Duodenal mucosa (tissue), 2 donors: ENCODE measurements around the gene RELA.
"Not testable (repeated sequence)": the region's sequence is repeated elsewhere in the genome, so short reads cannot be mapped to it uniquely, and the experiment has no call there.

Experiments used
- H3K27ac ChIP-seq: one replicate; pipeline ENCODE4 v1.7.0; 2013; ENCODE audit warnings: low read depth, low read length
- H3K27me3 ChIP-seq, 2 donors: one replicate each; pipeline ENCODE4 v1.7.0; 2013; ENCODE audit warnings: low read length in 2 of 2, control low read depth in 1 of 2; ENCODE audit not compliant: insufficient read depth in 2 of 2, control insufficient read depth in 1 of 2
- H3K36me3 ChIP-seq, 2 donors: one replicate each; pipeline ENCODE4 v1.7.0; 2013; ENCODE audit warnings: low read length in 2 of 2, control low read depth in 1 of 2; ENCODE audit not compliant: insufficient read depth in 2 of 2, control insufficient read depth in 1 of 2
- H3K4me1 ChIP-seq, 2 donors: one replicate each; pipeline ENCODE4 v1.7.0; 2013; ENCODE audit warnings: low read length in 2 of 2, control low read depth in 1 of 2; ENCODE audit not compliant: insufficient read depth in 2 of 2, control insufficient read depth in 1 of 2
- H3K4me3 ChIP-seq, 2 donors: one replicate each; pipeline ENCODE4 v1.7.0; 2013; ENCODE audit warnings: low read length in 2 of 2, low read depth in 1 of 2
- H3K9ac ChIP-seq, 2 donors: one replicate each; pipeline ENCODE4 v1.7.0; 2013; ENCODE audit warnings: low read length in 2 of 2, low read depth in 1 of 2
- H3K9me3 ChIP-seq, 2 donors: one replicate each; pipeline ENCODE4 v1.7.0; 2013; ENCODE audit warnings: low read length in 2 of 2, control low read depth in 1 of 2; ENCODE audit not compliant: control insufficient read depth in 1 of 2

Gene RELA

GRCh38 chr11:65672180-65672860 lies 9.6 kb upstream of the RELA start:
- H3K27ac ChIP-seq, result no peak overlapping the region
- H3K4me3 ChIP-seq, result no peak overlapping the region
- H3K36me3 ChIP-seq, result no peaks in the 10 kb centered on the region
- H3K4me1 ChIP-seq, result no peaks in the 10 kb centered on the region
- H3K9me3 ChIP-seq, result no peaks in the 10 kb centered on the region
- H3K27me3 ChIP-seq, result no peaks in the 10 kb centered on the region
- H3K9ac ChIP-seq, result no peak overlapping the region

GRCh38 chr11:65663639-65664200 lies 1.0 kb upstream of the RELA start:
- Histone ChIP-seq H3K9me3 (no peaks in the 10 kb centered on the region), H3K4me3 (peak overlapping the region; percentile 79 to 88), H3K4me1 (peaks cover 9 to 23% of the 10 kb centered on the region in 2 donors), H3K36me3 (peaks cover 18 to 21% of the 10 kb centered on the region in 2 donors), H3K27me3 (no peaks in the 10 kb centered on the region), H3K9ac (peak overlapping the region; percentile 82 to 93), H3K27ac (peak overlapping the region; percentile 96)

GRCh38 chr11:65662247-65662798 lies 393 bp downstream of the RELA start:
- H3K36me3 ChIP-seq, result peaks cover 32 to 35% of the 10 kb centered on the region in 2 donors
- no peaks in the 10 kb centered on the region for H3K9me3 ChIP-seq
- H3K27ac ChIP-seq, result peak overlapping the region; percentile 96
- H3K27me3 ChIP-seq, result no peaks in the 10 kb centered on the region
- H3K4me1 ChIP-seq, result peaks cover 9 to 23% of the 10 kb centered on the region in 2 donors
- peak overlapping the region; percentile 89 to 92 for H3K9ac ChIP-seq
- H3K4me3 ChIP-seq, result peak overlapping the region; percentile 88 to 97

- Histone ChIP-seq H3K4me1 (peaks cover 9 to 23% of the 10 kb centered on the region in 2 donors), H3K4me3 (peak overlapping the region; percentile 88 to 97), H3K27ac (peak overlapping the region; percentile 96), H3K9me3 (no peaks in the 10 kb centered on the region), H3K36me3 (peaks cover 38 to 41% of the 10 kb centered on the region in 2 donors), H3K27me3 (no peaks in the 10 kb centered on the region), H3K9ac (peak overlapping the region; percentile 89 to 92)
Observed at GRCh38 chr11:65661599-65662246, 993 bp downstream of the RELA start.

- Histone ChIP-seq H3K4me1 (peaks cover 9 to 23% of the 10 kb centered on the region in 2 donors), H3K9ac (peak overlapping the region in 1 of 2 donors; percentile 89), H3K36me3 (peaks cover 46% of the 10 kb centered on the region in 2 donors)
- not testable (repeated sequence) for H3K4me3 ChIP-seq, H3K27ac ChIP-seq, H3K9me3 ChIP-seq, H3K27me3 ChIP-seq
Observed at GRCh38 chr11:65660908-65661307, 1.8 kb downstream of the RELA start.

- peaks cover 55% of the 10 kb centered on the region in 2 donors for H3K36me3 ChIP-seq
- no peak overlapping the region for H3K27ac ChIP-seq
Observed at GRCh38 chr11:65660038-65660437, 2.7 kb downstream of the RELA start.

GRCh38 chr11:65658174-65659021 lies 4.3 kb downstream of the RELA start:
- H3K27me3 ChIP-seq, result no peaks in the 10 kb centered on the region
- no peak overlapping the region for H3K9ac ChIP-seq
- H3K36me3 ChIP-seq, result peaks cover 58 to 64% of the 10 kb centered on the region in 2 donors
- H3K4me1 ChIP-seq, result peaks cover 30 to 35% of the 10 kb centered on the region in 2 donors
- H3K4me3 ChIP-seq, result no peak overlapping the region
- no peak overlapping the region for H3K27ac ChIP-seq
- H3K9me3 ChIP-seq, result no peaks in the 10 kb centered on the region

More at GRCh38 chr11:65660038-65660437, 2.7 kb downstream of the RELA start:
- Histone ChIP-seq H3K4me3 (no peak overlapping the region), H3K9ac (no peak overlapping the region), H3K4me1 (peaks cover 13 to 25% of the 10 kb centered on the region in 2 donors), H3K9me3 (no peaks in the 10 kb centered on the region), H3K27me3 (no peaks in the 10 kb centered on the region)

- H3K27ac ChIP-seq, result no peak overlapping the region
- no peak overlapping the region for H3K9ac ChIP-seq
- no peaks in the 10 kb centered on the region for H3K9me3 ChIP-seq
- no peaks in the 10 kb centered on the region for H3K27me3 ChIP-seq
- peaks cover 35 to 41% of the 10 kb centered on the region in 2 donors for H3K4me1 ChIP-seq
- H3K4me3 ChIP-seq, result no peak overlapping the region
- peaks cover 58 to 64% of the 10 kb centered on the region in 2 donors for H3K36me3 ChIP-seq
Observed at GRCh38 chr11:65657426-65657825, 5.3 kb downstream of the RELA start.

GRCh38 chr11:65655570-65656332 lies 7.0 kb downstream of the RELA start:
- Histone ChIP-seq H3K9ac (no peak overlapping the region), H3K9me3 (no peaks in the 10 kb centered on the region), H3K4me1 (peaks cover 38 to 43% of the 10 kb centered on the region in 2 donors), H3K27me3 (no peaks in the 10 kb centered on the region), H3K36me3 (peaks cover 53 to 66% of the 10 kb centered on the region in 2 donors), H3K27ac (no peak overlapping the region), H3K4me3 (no peak overlapping the region)
